IMR-90 (cell line): ENCODE results near the gene PTPRK. TPM values are rescaled to one million over a fixed set of nuclear protein-coding genes. Genes with fewer than 3 reads are reported as not detected.

Source experiments
- ATAC-seq: fragments of 200-7000 bp; cut with Tn5 transposase; 2 replicates; pipeline ENCODE4 v1.9.1; 2020; ENCODE audit warnings: low read depth, mild to moderate bottlenecking, moderate library complexity
- BruUV-seq: library from RNA; stranded (reverse); fragments of 400-500 nt; replicated peaks from 2 replicates; lab custom pipeline; 2021; lab: Mats Ljungman, UMichigan
- CTCF ChIA-PET: fragments of 300-600 bp; formaldehyde crosslinking; extraction: SDS; loops from one replicate; lab custom pipeline; 2021; ENCODE audit warnings: antibody characterized with exemption; lab: Yijun Ruan, JAX
- POLR2A ChIA-PET: fragments of 300-600 bp; sonication (Branson Sonifier 250); formaldehyde crosslinking; loops from one replicate; lab custom pipeline; 2022; ENCODE audit warnings: antibody characterized with exemption; ENCODE audit not compliant: unreplicated experiment; lab: Charles Lee
- DNase-seq: peaks from one replicate; pipeline ENCODE4 v3.0.0; 2013
- H2AFZ ChIP-seq: replicated peaks from 2 replicates; pipeline ENCODE3; 2013; ENCODE audit warnings: low read length, mild to moderate bottlenecking; ENCODE audit not compliant: poor library complexity
- H2AK5ac ChIP-seq: 2 replicates; pipeline ENCODE4 v1.6.1; 2013; ENCODE audit warnings: low read depth, low read length, inconsistent platforms
- H2AK9ac ChIP-seq: replicated peaks from 2 replicates; pipeline ENCODE3; 2013; ENCODE audit warnings: mild to moderate bottlenecking, low read depth, low read length, moderate library complexity; ENCODE audit not compliant: poor library complexity
- H2BK120ac ChIP-seq: 2 replicates; pipeline ENCODE4 v1.6.1; 2013; ENCODE audit warnings: low read depth, low read length, inconsistent platforms
- H2BK15ac ChIP-seq: 3 replicates; pipeline ENCODE4 v1.6.1; 2013; ENCODE audit warnings: low read depth, low read length, inconsistent platforms
- H2BK20ac ChIP-seq: 2 replicates; pipeline ENCODE4 v1.6.1; 2013; ENCODE audit warnings: low read depth, mild to moderate bottlenecking, inconsistent platforms, low read length, moderate library complexity
- H2BK5ac ChIP-seq: 2 replicates; pipeline ENCODE4 v1.6.1; 2013; ENCODE audit warnings: mild to moderate bottlenecking, low read depth, low read length, inconsistent platforms; ENCODE audit not compliant: poor library complexity, severe bottlenecking
- H3K14ac ChIP-seq: replicated peaks from 2 replicates; pipeline ENCODE4 v1.6.1; 2013; ENCODE audit warnings: low read depth, low read length, inconsistent platforms
- H3K18ac ChIP-seq: 2 replicates; pipeline ENCODE4 v1.6.1; 2013; ENCODE audit warnings: low read depth, low read length, control low read depth
- H3K23ac ChIP-seq: 2 replicates; pipeline ENCODE4 v1.6.1; 2013; ENCODE audit warnings: low read depth, low read length, inconsistent platforms
- H3K27ac ChIP-seq: 2 replicates; pipeline ENCODE4 v1.5.1; 2013; ENCODE audit warnings: mild to moderate bottlenecking, control low read depth, low read length; ENCODE audit not compliant: insufficient read depth
- H3K27me3 ChIP-seq: 2 replicates; pipeline ENCODE4 v1.6.1; 2013; ENCODE audit warnings: low read length; ENCODE audit not compliant: control insufficient read depth, insufficient read depth
- H3K36me3 ChIP-seq: 2 replicates; pipeline ENCODE4 v1.6.1; 2013; ENCODE audit warnings: low read length, mixed read lengths; ENCODE audit not compliant: control insufficient read depth, insufficient read depth
- H3K4ac ChIP-seq: 2 replicates; pipeline ENCODE4 v1.6.1; 2013; ENCODE audit warnings: low read depth, low read length, inconsistent platforms
- H3K4me1 ChIP-seq: 2 replicates; pipeline ENCODE4 v1.6.1; 2013; ENCODE audit warnings: low read length, mixed read lengths; ENCODE audit not compliant: control insufficient read depth, insufficient read depth
- H3K4me2 ChIP-seq: 2 replicates; pipeline ENCODE4 v1.6.1; 2013; ENCODE audit warnings: low read depth, mild to moderate bottlenecking, control low read depth, low read length, moderate library complexity
- H3K4me3 ChIP-seq: 2 replicates; pipeline ENCODE4 v1.5.1; 2013; ENCODE audit warnings: low read depth, mild to moderate bottlenecking, control low read depth, low read length, moderate library complexity; ENCODE audit not compliant: insufficient read depth
- H3K56ac ChIP-seq: 2 replicates; pipeline ENCODE4 v1.6.1; 2013; ENCODE audit warnings: low read length, inconsistent platforms; ENCODE audit not compliant: insufficient read depth; ENCODE audit errors: extremely low read depth
- H3K79me1 ChIP-seq, 2 experiments: 2 replicates each; pipeline ENCODE4 v1.6.1; 2013; ENCODE audit warnings: low read length in 2 of 2, inconsistent platforms in 1 of 2, low read depth in 1 of 2
- H3K9ac ChIP-seq: 2 replicates; pipeline ENCODE4 v1.6.1; 2013; ENCODE audit warnings: low read depth, low read length, control low read depth
- H3K9me1 ChIP-seq: 2 replicates; pipeline ENCODE4 v1.6.1; 2013; ENCODE audit warnings: low read length, inconsistent platforms; ENCODE audit not compliant: insufficient read depth
- H3K9me3 ChIP-seq: 2 replicates; pipeline ENCODE4 v1.6.1; 2013; ENCODE audit warnings: low read length; ENCODE audit not compliant: control insufficient read depth, insufficient read depth
- H4K20me1 ChIP-seq: 2 replicates; pipeline ENCODE4 v1.6.1; 2013; ENCODE audit warnings: low read length, inconsistent platforms; ENCODE audit not compliant: insufficient read depth
- H4K5ac ChIP-seq: 2 replicates; pipeline ENCODE4 v1.6.1; 2013; ENCODE audit warnings: mild to moderate bottlenecking, low read depth, low read length, control low read depth
- H4K8ac ChIP-seq, 2 experiments: 2 replicates each; pipeline ENCODE4 v1.6.1; 2013; ENCODE audit warnings: low read depth in 2 of 2, low read length in 2 of 2, control low read depth in 1 of 2, inconsistent platforms in 1 of 2
- H4K91ac ChIP-seq: 2 replicates; pipeline ENCODE4 v1.6.1; 2013; ENCODE audit warnings: low read depth, low read length, inconsistent platforms; ENCODE audit not compliant: insufficient read depth
- BHLHE40 ChIP-seq: fragments of 150-350 bp; IDR thresholded peaks from 2 replicates; pipeline ENCODE4 v1.6.1; 2016; ENCODE audit warnings: mild to moderate bottlenecking, low read depth, low read length
- CEBPB ChIP-seq: IDR thresholded peaks from 2 replicates; pipeline ENCODE4 v1.6.1; 2012; ENCODE audit warnings: low read depth, low read length, improper control_type of control experiment
- CHD1 ChIP-seq: IDR thresholded peaks from 2 replicates; pipeline ENCODE4 v1.6.1; 2012; ENCODE audit warnings: low read depth, low read length, improper control_type of control experiment
- CTCF ChIP-seq: conservative IDR thresholded peaks from 2 replicates; pipeline ENCODE4 v1.5.1; 2012; ENCODE audit warnings: mild to moderate bottlenecking, low read depth, low read length, improper control_type of control experiment
- ELK1 ChIP-seq: fragments of 150-350 bp; IDR thresholded peaks from 2 replicates; pipeline ENCODE4 v1.6.1; 2016; ENCODE audit warnings: low read depth, mild to moderate bottlenecking, low read length, moderate library complexity, borderline replicate concordance
- FOS ChIP-seq: fragments of 150-350 bp; IDR thresholded peaks from 2 replicates; pipeline ENCODE4 v1.6.1; 2016; ENCODE audit warnings: low read depth, low read length
- MAFK ChIP-seq: IDR thresholded peaks from 2 replicates; pipeline ENCODE4 v1.6.1; 2012; ENCODE audit warnings: low read depth, low read length, improper control_type of control experiment
- MAZ ChIP-seq: IDR thresholded peaks from 2 replicates; pipeline ENCODE4 v1.6.1; 2012; ENCODE audit warnings: low read depth, mild to moderate bottlenecking, low read length, improper control_type of control experiment, moderate library complexity, borderline replicate concordance
- MXI1 ChIP-seq: IDR thresholded peaks from 2 replicates; pipeline ENCODE4 v1.6.1; 2012; ENCODE audit warnings: low read depth, mild to moderate bottlenecking, low read length, moderate library complexity, borderline replicate concordance
- NFE2L2 ChIP-seq: fragments of 150-350 bp; IDR thresholded peaks from 2 replicates; pipeline ENCODE4 v1.6.1; 2016; ENCODE audit warnings: low read depth, mild to moderate bottlenecking, low read length
- POLR2A ChIP-seq: IDR thresholded peaks from 2 replicates; pipeline ENCODE4 v1.6.1; 2012; ENCODE audit warnings: mild to moderate bottlenecking, low read depth, low read length
- RAD21 ChIP-seq: IDR thresholded peaks from 2 replicates; pipeline ENCODE4 v1.6.1; 2012; ENCODE audit warnings: low read length, improper control_type of control experiment
- RCOR1 ChIP-seq: IDR thresholded peaks from 2 replicates; pipeline ENCODE4 v1.6.1; 2012; ENCODE audit warnings: mild to moderate bottlenecking, low read length, improper control_type of control experiment; ENCODE audit not compliant: insufficient replicate concordance
- WGBS, 2 experiments: methylation state at CpG; one replicate each; pipeline versions ENCODE4 v1.1.5 to v1.1.7; 2013; ENCODE audit warnings: missing lambda C conversion rate in 2 of 2; ENCODE audit not compliant: insufficient read length in 1 of 2; ENCODE audit errors: extremely low coverage in 2 of 2; 5-methylcytosine and 5-hydroxymethylcytosine counted together
- dilution Hi-C: fragments of 300-500 bp; cut with HindIII; formaldehyde crosslinking; loops from one replicate; pipeline ENCODE4 v1.14.3; 2018; ENCODE audit warnings: low sequenced_read_pairs; ENCODE audit not compliant: unreplicated experiment
- in situ Hi-C: fragments of 300-500 bp; cut with MboI; formaldehyde crosslinking; loops from 3 replicates; pipeline ENCODE4 v1.14.3; 2019; ENCODE audit warnings: low sequenced_read_pairs, inconsistent platforms, mixed read lengths
- intact Hi-C: fragments of 100-400 bp; cut with micrococcal nuclease; formaldehyde crosslinking; loops from 2 replicates; pipeline ENCODE4 v1.10.0; 2022
- polyA plus RNA-seq, 3 experiments: library from polyadenylated mRNA; depleted of rRNA; stranded (reverse); fragments of >200 nt; gene quantifications; 2 replicates each; pipeline ENCODE4 v1.2.3, GENCODE V29; 2012; ENCODE audit warnings: low replicate concordance in 1 of 3
- total RNA-seq: library from RNA; depleted of rRNA; stranded (reverse); fragments of >200 nt; gene quantifications from 2 replicates; pipeline ENCODE4 v1.2.3, GENCODE V29; 2012
- TF ChIP-seq, protein P1 (sequence below): fragments of 150-350 bp; IDR thresholded peaks from 2 replicates; pipeline ENCODE4 v1.6.1; 2017; ENCODE audit warnings: mild to moderate bottlenecking, antibody characterized with exemption, low read length, low read depth

Gene PTPRK
- total and polyA plus RNA-seq, 2 of the 4 experiments (the other 2 are of a cell fraction): 18.0 to 80.8 TPM

DNA sequence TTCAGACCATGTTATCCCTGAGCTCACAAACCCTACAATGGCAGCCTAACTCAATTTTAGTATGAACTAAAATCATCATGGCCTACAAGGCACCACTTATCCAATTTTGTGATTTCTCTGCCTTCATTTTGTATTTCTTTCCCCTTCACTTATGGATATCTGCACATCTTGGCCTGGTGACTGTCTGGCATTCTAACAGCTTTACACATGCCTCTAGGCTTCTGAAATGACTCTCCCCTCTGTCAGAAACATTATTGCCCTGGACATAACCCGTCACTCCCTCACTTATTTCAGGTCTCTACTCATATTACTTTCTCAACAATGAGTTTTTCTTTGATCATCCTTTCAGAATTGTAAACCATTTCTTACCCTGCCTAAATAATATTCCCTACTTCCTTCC is 530.3 kb downstream of the PTPRK start:
- dilution Hi-C loops: no loop called here

More for the DNA sequence above, 530.3 kb downstream of the PTPRK start:
- Histone ChIP-seq H2BK15ac (no peak overlapping the region), H3K56ac (no peak overlapping the region), H4K20me1 (no peaks in the 10 kb centered on the region), H3K4me2 (no peak overlapping the region), H3K4me3 (no peak overlapping the region), H3K18ac (no peak overlapping the region), H2AK5ac (no peak overlapping the region), H2AK9ac (no peak overlapping the region), H3K9me1 (no peaks in the 10 kb centered on the region; the same call in 1 of the 2 replicates), H4K5ac (no peak overlapping the region), H2BK120ac (no peak overlapping the region), H3K14ac (no peak overlapping the region), H3K4ac (no peak overlapping the region), H2BK20ac (no peak overlapping the region), H3K27me3 (no peaks in the 10 kb centered on the region), H4K8ac (no peak overlapping the region), H3K9ac (no peak overlapping the region), H4K91ac (no peak overlapping the region), H3K9me3 (no peaks in the 10 kb centered on the region), H3K23ac (no peak overlapping the region), H3K36me3 (peaks cover 5% of the 10 kb centered on the region), H3K79me1 (no peaks in the 10 kb centered on the region), H2BK5ac (no peak overlapping the region), H3K27ac (no peak overlapping the region), H2AFZ (no peak overlapping the region), H3K4me1 (no peaks in the 10 kb centered on the region)
- no CpG with 5 or more reads among the region's 1 CpG for WGBS, 2 experiments
- CTCF ChIA-PET: no interaction called here
- no TSS peak for BruUV-seq
- intact Hi-C loops: loop anchor here (5.0 to 10.0 kb wide), 2 partner anchors 118 to 745 kb away; no protein-coding TSS in a partner anchor
- in situ Hi-C loops: no loop called here
- no peak for DNase-seq
- POLR2A ChIA-PET: no interaction called here
- ATAC-seq: no peak
- TF ChIP-seq ELK1 (no peak), MAFK (no peak), FOS (no peak), CHD1 (no peak), CTCF (no peak), RAD21 (no peak), MXI1 (no peak), NFE2L2 (no peak), CEBPB (no peak), MAZ (no peak), BHLHE40 (no peak), POLR2A (no peak), RCOR1 (no peak)
- TF ChIP-seq, protein P1, sequence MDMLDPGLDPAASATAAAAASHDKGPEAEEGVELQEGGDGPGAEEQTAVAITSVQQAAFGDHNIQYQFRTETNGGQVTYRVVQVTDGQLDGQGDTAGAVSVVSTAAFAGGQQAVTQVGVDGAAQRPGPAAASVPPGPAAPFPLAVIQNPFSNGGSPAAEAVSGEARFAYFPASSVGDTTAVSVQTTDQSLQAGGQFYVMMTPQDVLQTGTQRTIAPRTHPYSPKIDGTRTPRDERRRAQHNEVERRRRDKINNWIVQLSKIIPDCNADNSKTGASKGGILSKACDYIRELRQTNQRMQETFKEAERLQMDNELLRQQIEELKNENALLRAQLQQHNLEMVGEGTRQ: no peak
